Mammary epithelial cell (primary cell): Measurements from ENCODE around the gene ZDHHC1.

Experiments
- EZH2 ChIP-seq: IDR thresholded peaks from 2 replicates; pipeline ENCODE4 v1.6.1; 2012; ENCODE audit warnings: low read length, inconsistent platforms, borderline replicate concordance
- TF ChIP-seq, protein P1 (sequence below), 2 donors: IDR thresholded peaks in 1 of 2; conservative IDR thresholded peaks in 1 of 2; 2 replicates each; pipeline ENCODE4 v1.5.1; 2011 to 2012; ENCODE audit warnings: inconsistent platforms in 2 of 2, low read length in 2 of 2, mild to moderate bottlenecking in 2 of 2, control low read depth in 1 of 2, low read depth in 1 of 2; ENCODE audit not compliant: insufficient read depth in 1 of 2; ENCODE audit errors: extremely low read depth in 1 of 2

DNA sequence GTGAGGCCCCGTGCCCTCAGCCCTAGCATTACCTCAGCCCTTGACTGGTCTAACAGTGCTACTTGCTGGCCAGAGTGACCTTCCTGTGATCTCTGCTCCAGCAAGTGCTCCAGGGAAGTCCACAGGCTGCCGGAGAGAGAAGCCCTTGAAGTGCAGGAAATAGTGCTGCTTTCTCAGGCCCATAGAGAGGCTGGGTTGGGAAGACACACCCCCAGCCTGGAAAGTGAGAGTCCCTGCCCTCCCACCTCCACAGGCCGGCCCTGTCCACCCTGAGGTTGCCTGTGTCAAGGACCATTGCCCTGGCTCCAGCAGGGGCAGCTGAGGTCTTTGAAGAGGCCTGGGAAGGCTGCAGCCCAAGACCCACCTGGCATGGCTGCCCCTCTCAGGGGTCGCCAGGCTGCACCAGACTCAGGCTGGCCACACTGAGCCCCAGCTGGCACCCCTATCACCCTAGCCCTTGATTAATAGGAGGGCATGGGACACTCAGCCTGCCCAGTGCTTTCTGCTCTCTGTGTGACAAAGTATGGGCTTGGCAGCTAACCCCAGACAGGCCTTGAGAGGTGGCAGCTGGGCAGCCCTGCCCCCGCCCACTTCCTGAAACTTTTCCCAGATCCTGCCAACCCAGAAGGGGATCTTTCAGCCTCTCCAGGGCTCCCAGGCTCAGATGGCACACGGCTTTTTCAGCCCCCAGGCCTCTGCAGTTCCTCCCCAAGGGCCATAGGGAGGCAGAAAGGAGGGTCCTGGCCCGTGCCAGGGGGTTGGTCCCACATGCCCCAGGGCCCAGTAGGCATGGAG, 43.0 kb upstream of the ZDHHC1 start:
- TF ChIP-seq, protein P1, sequence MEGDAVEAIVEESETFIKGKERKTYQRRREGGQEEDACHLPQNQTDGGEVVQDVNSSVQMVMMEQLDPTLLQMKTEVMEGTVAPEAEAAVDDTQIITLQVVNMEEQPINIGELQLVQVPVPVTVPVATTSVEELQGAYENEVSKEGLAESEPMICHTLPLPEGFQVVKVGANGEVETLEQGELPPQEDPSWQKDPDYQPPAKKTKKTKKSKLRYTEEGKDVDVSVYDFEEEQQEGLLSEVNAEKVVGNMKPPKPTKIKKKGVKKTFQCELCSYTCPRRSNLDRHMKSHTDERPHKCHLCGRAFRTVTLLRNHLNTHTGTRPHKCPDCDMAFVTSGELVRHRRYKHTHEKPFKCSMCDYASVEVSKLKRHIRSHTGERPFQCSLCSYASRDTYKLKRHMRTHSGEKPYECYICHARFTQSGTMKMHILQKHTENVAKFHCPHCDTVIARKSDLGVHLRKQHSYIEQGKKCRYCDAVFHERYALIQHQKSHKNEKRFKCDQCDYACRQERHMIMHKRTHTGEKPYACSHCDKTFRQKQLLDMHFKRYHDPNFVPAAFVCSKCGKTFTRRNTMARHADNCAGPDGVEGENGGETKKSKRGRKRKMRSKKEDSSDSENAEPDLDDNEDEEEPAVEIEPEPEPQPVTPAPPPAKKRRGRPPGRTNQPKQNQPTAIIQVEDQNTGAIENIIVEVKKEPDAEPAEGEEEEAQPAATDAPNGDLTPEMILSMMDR (conservative IDR thresholded peaks at IDR 0.05 in 1 of 2, IDR thresholded peaks at IDR 0.05 in 1 of 2; ENCODE audit: extremely low read depth in 1 of 2, insufficient read depth in 1 of 2, low read depth in 1 of 2, low read length in 2 of 2): no peak
- no peak for TF ChIP-seq EZH2
